LNCaP clone FGC (cell line): ENCODE results near the gene HDC.

ENCODE experiments used
- DNase-seq: peaks from one replicate; pipeline ENCODE4 v3.0.0-alpha.2; 2011; ENCODE audit warnings: low read depth
- H3K4me3 ChIP-seq: 2 replicates; pipeline ENCODE4 v1.5.1; 2011; ENCODE audit warnings: mild to moderate bottlenecking, low read depth, low read length, control low read depth
- TF ChIP-seq, protein P1 (sequence below): IDR thresholded peaks from 2 replicates; pipeline ENCODE4 v1.5.1; 2012; ENCODE audit warnings: mild to moderate bottlenecking; ENCODE audit not compliant: control insufficient read depth, insufficient read depth; ENCODE audit errors: extremely low read depth

Gene HDC

DNA sequence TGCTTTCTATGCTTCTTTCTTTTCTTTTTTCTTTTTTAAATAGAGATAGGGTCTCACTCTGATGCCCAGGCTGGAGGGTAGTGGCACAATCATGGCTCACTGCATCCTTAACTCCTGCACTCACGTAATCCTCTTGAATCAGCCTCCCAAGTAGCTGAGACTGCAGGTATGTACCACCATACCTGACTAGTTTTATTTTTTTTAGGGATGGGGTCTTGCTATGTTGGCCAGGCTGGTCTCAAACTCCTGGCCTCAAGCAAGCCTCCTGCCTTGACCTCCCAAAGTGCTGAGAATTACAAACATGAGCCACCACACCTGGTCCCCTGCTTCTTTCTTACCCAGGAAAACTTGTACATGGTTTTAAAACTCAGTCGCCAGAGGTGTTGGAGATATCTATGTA, 24.2 kb upstream of the HDC start:
- no peak overlapping the region for H3K4me3 ChIP-seq
- TF ChIP-seq, protein P1, sequence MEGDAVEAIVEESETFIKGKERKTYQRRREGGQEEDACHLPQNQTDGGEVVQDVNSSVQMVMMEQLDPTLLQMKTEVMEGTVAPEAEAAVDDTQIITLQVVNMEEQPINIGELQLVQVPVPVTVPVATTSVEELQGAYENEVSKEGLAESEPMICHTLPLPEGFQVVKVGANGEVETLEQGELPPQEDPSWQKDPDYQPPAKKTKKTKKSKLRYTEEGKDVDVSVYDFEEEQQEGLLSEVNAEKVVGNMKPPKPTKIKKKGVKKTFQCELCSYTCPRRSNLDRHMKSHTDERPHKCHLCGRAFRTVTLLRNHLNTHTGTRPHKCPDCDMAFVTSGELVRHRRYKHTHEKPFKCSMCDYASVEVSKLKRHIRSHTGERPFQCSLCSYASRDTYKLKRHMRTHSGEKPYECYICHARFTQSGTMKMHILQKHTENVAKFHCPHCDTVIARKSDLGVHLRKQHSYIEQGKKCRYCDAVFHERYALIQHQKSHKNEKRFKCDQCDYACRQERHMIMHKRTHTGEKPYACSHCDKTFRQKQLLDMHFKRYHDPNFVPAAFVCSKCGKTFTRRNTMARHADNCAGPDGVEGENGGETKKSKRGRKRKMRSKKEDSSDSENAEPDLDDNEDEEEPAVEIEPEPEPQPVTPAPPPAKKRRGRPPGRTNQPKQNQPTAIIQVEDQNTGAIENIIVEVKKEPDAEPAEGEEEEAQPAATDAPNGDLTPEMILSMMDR, result no peak
- DNase-seq, result no peak

GRCh38 chr15:50287324-50288116, 22.0 kb upstream of the HDC start:
- TF ChIP-seq, protein P1, result no peak
- no peak for DNase-seq
- no peak overlapping the region for H3K4me3 ChIP-seq

GRCh38 chr15:50281427-50281826, 15.9 kb upstream of the HDC start:
- H3K4me3 ChIP-seq, result no peak overlapping the region
- TF ChIP-seq, protein P1, result no peak
- DNase-seq, result no peak

GRCh38 chr15:50280271-50280670, 14.7 kb upstream of the HDC start:
- H3K4me3 ChIP-seq, result no peak overlapping the region
- TF ChIP-seq, protein P1, result no peak
- no peak for DNase-seq

DNA sequence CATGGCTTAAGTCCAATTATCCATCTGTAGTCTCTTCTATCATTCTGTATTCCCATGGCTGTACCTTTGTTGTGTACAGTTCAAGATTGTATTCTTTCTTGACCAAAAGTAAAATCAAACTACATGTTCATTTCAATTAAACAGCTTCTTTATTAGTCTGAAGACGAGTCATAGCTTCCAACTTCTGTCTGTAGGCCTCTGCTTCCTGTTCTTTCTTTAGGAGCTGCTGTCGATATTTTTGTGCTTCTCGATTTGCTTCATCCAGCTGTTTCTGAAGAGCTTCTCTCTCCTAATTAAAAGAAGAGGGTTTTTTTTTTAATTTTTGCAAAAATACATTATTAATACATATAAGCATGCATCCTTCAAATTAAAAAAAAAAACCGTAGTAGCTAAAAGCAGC, 13.0 kb upstream of the HDC start:
- TF ChIP-seq, protein P1, result no peak
- no peak for DNase-seq
- H3K4me3 ChIP-seq, result no peak overlapping the region

GRCh38 chr15:50277370-50277769, 11.8 kb upstream of the HDC start:
- TF ChIP-seq, protein P1, result no peak
- no peak overlapping the region for H3K4me3 ChIP-seq
- no peak for DNase-seq

DNA sequence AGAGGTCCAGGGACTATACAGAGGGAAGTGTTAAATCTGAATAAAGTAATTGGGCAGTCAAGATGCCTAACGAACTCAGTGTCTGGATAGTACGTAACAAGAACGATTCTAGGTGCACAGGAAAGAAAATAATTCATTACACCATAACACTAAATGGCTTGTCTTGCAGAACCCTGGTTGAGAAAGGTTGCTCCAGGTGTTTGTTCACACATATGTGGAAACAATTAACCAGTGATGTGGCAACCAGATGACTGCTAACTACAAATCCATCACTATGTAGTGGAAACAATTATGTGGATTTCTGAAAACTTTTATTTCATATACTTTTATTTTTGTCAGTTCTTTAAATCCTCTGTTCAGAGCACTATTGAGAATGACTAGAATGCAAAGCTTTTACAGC, 10.4 kb upstream of the HDC start:
- H3K4me3 ChIP-seq, result no peak overlapping the region
- no peak for DNase-seq
- TF ChIP-seq, protein P1, result no peak
